HG02610 (cell line): ENCODE data around the gene EXOSC9.
"Not testable (repeated sequence)": the region's sequence is repeated elsewhere in the genome, so short reads cannot be mapped to it uniquely, and the experiment has no call there.

Experiments used
- ATAC-seq: cut with Tn5 transposase; IDR thresholded peaks from one replicate; pipeline ENCODE4 v1.9.1; 2021; ENCODE audit warnings: mild to moderate bottlenecking, moderate library complexity; ENCODE audit not compliant: unreplicated experiment

Gene EXOSC9

GRCh38 chr4:121800961-121801714 lies at the start of gene EXOSC9:
EXOSC9 (plus strand) TSS chr4:121801323; CDS start chr4:121801425, 102 bp downstream.
- ATAC-seq = peak; percentile 82

- ATAC-seq = not testable (repeated sequence)
Measured at GRCh38 chr4:121752142-121752541, 49.0 kb upstream of the EXOSC9 start.

GRCh38 chr4:121758925-121759568 lies 42.1 kb upstream of the EXOSC9 start:
- no peak for ATAC-seq

GRCh38 chr4:121760205-121760604 lies 40.9 kb upstream of the EXOSC9 start:
- no peak for ATAC-seq

GRCh38 chr4:121764303-121764701 lies 36.8 kb upstream of the EXOSC9 start:
- ATAC-seq = no peak

- no peak for ATAC-seq
Measured at GRCh38 chr4:121764702-121765367, 36.3 kb upstream of the EXOSC9 start, which contains the start of gene SMIM43. SMIM43 (minus strand) TSS chr4:121765164; CDS start chr4:121765105, 59 bp downstream.

- ATAC-seq = no peak
Measured at GRCh38 chr4:121765368-121765705, 35.8 kb upstream of the EXOSC9 start.

- ATAC-seq = no peak
Measured at GRCh38 chr4:121765971-121766538, 35.1 kb upstream of the EXOSC9 start.

- no peak for ATAC-seq
Measured at GRCh38 chr4:121767166-121767565, 34.0 kb upstream of the EXOSC9 start.

GRCh38 chr4:121769341-121769740 lies 31.8 kb upstream of the EXOSC9 start:
- ATAC-seq = no peak

- no peak for ATAC-seq
Measured at GRCh38 chr4:121771869-121772268, 29.3 kb upstream of the EXOSC9 start.

GRCh38 chr4:121773883-121774282 lies 27.2 kb upstream of the EXOSC9 start:
- no peak for ATAC-seq

- ATAC-seq = no peak
Measured at GRCh38 chr4:121776610-121777401, 24.3 kb upstream of the EXOSC9 start.

GRCh38 chr4:121777625-121778024 lies 23.5 kb upstream of the EXOSC9 start:
- ATAC-seq = peak; percentile 84

- ATAC-seq = no peak
Measured at GRCh38 chr4:121778991-121779628, 22.0 kb upstream of the EXOSC9 start.

- ATAC-seq = no peak
Measured at GRCh38 chr4:121783210-121783609, 17.9 kb upstream of the EXOSC9 start.

GRCh38 chr4:121784401-121784800 lies 16.7 kb upstream of the EXOSC9 start:
- no peak for ATAC-seq

GRCh38 chr4:121784975-121785374 lies 16.1 kb upstream of the EXOSC9 start:
- ATAC-seq = no peak

GRCh38 chr4:121785479-121785878 lies 15.6 kb upstream of the EXOSC9 start:
- no peak for ATAC-seq

GRCh38 chr4:121786221-121786620 lies 14.9 kb upstream of the EXOSC9 start:
- no peak for ATAC-seq
